Chondrocyte (in vitro differentiated cells): Measurements from ENCODE around the gene AKAP13. TPM values are rescaled to one million over a fixed set of nuclear protein-coding genes. Genes with fewer than 3 reads are reported as not detected.

Source experiments
- DNase-seq: peaks from one replicate; pipeline ENCODE4 v3.0.0; 2021; ENCODE audit warnings: mixed read lengths, low spot score
- H3K27ac Mint-ChIP-seq: one replicate; pipeline ENCODE4 v1.8.0; 2021; ENCODE audit warnings: mild to moderate bottlenecking, moderate library complexity, mixed read lengths; ENCODE audit not compliant: unreplicated experiment
- H3K27me3 Mint-ChIP-seq: 2 replicates; pipeline ENCODE4 v1.8.0; 2021; ENCODE audit warnings: low read depth, mixed read lengths
- H3K36me3 Mint-ChIP-seq: 2 replicates; pipeline ENCODE4 v1.8.0; 2021; ENCODE audit warnings: low read depth, mixed read lengths
- H3K4me1 Mint-ChIP-seq: 2 replicates; pipeline ENCODE4 v1.8.0; 2021; ENCODE audit warnings: low read depth, mild to moderate bottlenecking, mixed read lengths
- H3K4me3 Mint-ChIP-seq: one replicate; pipeline ENCODE4 v1.8.0; 2021; ENCODE audit warnings: mild to moderate bottlenecking, moderate library complexity, mixed read lengths; ENCODE audit not compliant: unreplicated experiment
- H3K9me3 Mint-ChIP-seq: 2 replicates; pipeline ENCODE4 v1.8.0; 2021; ENCODE audit warnings: low read depth, mixed read lengths
- CTCF ChIP-seq: fragments of 200-600 bp; sonication (generic); IDR thresholded peaks from 2 replicates; pipeline ENCODE4 v1.5.0; 2021; ENCODE audit warnings: antibody characterized with exemption, mild to moderate bottlenecking, moderate library complexity
- total RNA-seq: library from RNA; stranded (reverse); gene quantifications from 3 replicates; pipeline ENCODE4 v1.2.1, GENCODE V29; 2021

AKAP13 gene
- total RNA-seq, 1 donor from 2014 or later: 80.6 TPM

GRCh38 chr15:85766001-85766831, 385.8 kb downstream of the AKAP13 start:
- H3K27me3 Mint-ChIP-seq: no peaks in the 10 kb centered on the region
- no peaks in the 10 kb centered on the region for H3K36me3 Mint-ChIP-seq
- H3K4me1 Mint-ChIP-seq: peaks cover 31% of the 10 kb centered on the region

GRCh38 chr15:85767785-85768529, 387.6 kb downstream of the AKAP13 start:
- Mint-ChIP-seq H3K27me3 (no peaks in the 10 kb centered on the region), H3K27ac (no peak overlapping the region)
- TF ChIP-seq CTCF: no peak

More at GRCh38 chr15:85766001-85766831, 385.8 kb downstream of the AKAP13 start:
- no peaks in the 10 kb centered on the region for H3K9me3 Mint-ChIP-seq
- no peak overlapping the region for H3K27ac Mint-ChIP-seq
- no peak overlapping the region for H3K4me3 Mint-ChIP-seq
- TF ChIP-seq CTCF: no peak
- no peak for DNase-seq

GRCh38 chr15:85768595-85769168, 388.3 kb downstream of the AKAP13 start:
- Mint-ChIP-seq H3K4me3 (no peak overlapping the region), H3K36me3 (no peaks in the 10 kb centered on the region), H3K4me1 (peaks cover 40% of the 10 kb centered on the region), H3K27ac (no peak overlapping the region), H3K9me3 (no peaks in the 10 kb centered on the region), H3K27me3 (no peaks in the 10 kb centered on the region)
- TF ChIP-seq CTCF: no peak
- DNase-seq: no peak

More at GRCh38 chr15:85767785-85768529, 387.6 kb downstream of the AKAP13 start:
- peaks cover 40% of the 10 kb centered on the region for H3K4me1 Mint-ChIP-seq
- H3K4me3 Mint-ChIP-seq: no peak overlapping the region
- no peaks in the 10 kb centered on the region for H3K36me3 Mint-ChIP-seq
- no peaks in the 10 kb centered on the region for H3K9me3 Mint-ChIP-seq
- DNase-seq: no peak

GRCh38 chr15:85769182-85769900, 388.9 kb downstream of the AKAP13 start:
- no peak for DNase-seq
- H3K36me3 Mint-ChIP-seq: no peaks in the 10 kb centered on the region

More at GRCh38 chr15:85769182-85769900, 388.9 kb downstream of the AKAP13 start:
- TF ChIP-seq CTCF: no peak
- no peaks in the 10 kb centered on the region for H3K9me3 Mint-ChIP-seq
- H3K27me3 Mint-ChIP-seq: no peaks in the 10 kb centered on the region
- no peak overlapping the region for H3K27ac Mint-ChIP-seq
- peaks cover 36% of the 10 kb centered on the region for H3K4me1 Mint-ChIP-seq
- H3K4me3 Mint-ChIP-seq: no peak overlapping the region
